ENCODE results near the gene ANGPTL5. TPM values are rescaled to one million over a fixed set of nuclear protein-coding genes. Genes with fewer than 3 reads are reported as not detected.
"Not testable (repeated sequence)": the region's sequence is repeated elsewhere in the genome, so short reads cannot be mapped to it uniquely, and the experiment has no call there.

The ANGPTL5 gene
- total RNA-seq, 1 donor from 2014 or later = 0.09 TPM

- DNase-seq (ENCODE audit: low spot score) = no peak
Observed at GRCh38 chr11:101889767-101890166, 26.6 kb downstream of the ANGPTL5 start.

GRCh38 chr11:101885631-101886030 lies 30.7 kb downstream of the ANGPTL5 start:
- DNase-seq (ENCODE audit: low spot score) = no peak

- DNase-seq (ENCODE audit: low spot score) = no peak
Observed at GRCh38 chr11:101881586-101881985, 34.7 kb downstream of the ANGPTL5 start.

- peak; percentile 12 for DNase-seq (ENCODE audit: low spot score)
Observed at GRCh38 chr11:101880222-101880621, 36.1 kb downstream of the ANGPTL5 start.

GRCh38 chr11:101872171-101872882 lies 44.0 kb downstream of the ANGPTL5 start:
- DNase-seq (ENCODE audit: low spot score) = no peak

- DNase-seq (ENCODE audit: low spot score) = no peak
Observed at GRCh38 chr11:101870510-101870909, 45.8 kb downstream of the ANGPTL5 start.

GRCh38 chr11:101867951-101868350 lies 48.4 kb downstream of the ANGPTL5 start:
- DNase-seq (ENCODE audit: low spot score) = no peak

- peak; percentile 61 for DNase-seq (ENCODE audit: low spot score)
Observed at GRCh38 chr11:101866619-101867491, 49.5 kb downstream of the ANGPTL5 start.

GRCh38 chr11:101864098-101864497 lies 52.2 kb downstream of the ANGPTL5 start:
- no peak for DNase-seq (ENCODE audit: low spot score)

GRCh38 chr11:101863361-101863760 lies 53.0 kb downstream of the ANGPTL5 start:
- DNase-seq (ENCODE audit: low spot score) = no peak

GRCh38 chr11:101862391-101863233 lies 53.7 kb downstream of the ANGPTL5 start:
- DNase-seq (ENCODE audit: low spot score) = peak; percentile 32

GRCh38 chr11:101860696-101861427 lies 55.5 kb downstream of the ANGPTL5 start:
- DNase-seq (ENCODE audit: low spot score) = peak; percentile 35

- DNase-seq (ENCODE audit: low spot score) = not testable (repeated sequence)
Observed at GRCh38 chr11:101852260-101852659, 64.1 kb downstream of the ANGPTL5 start.

GRCh38 chr11:101848262-101848661 lies 68.1 kb downstream of the ANGPTL5 start:
- no peak for DNase-seq (ENCODE audit: low spot score)

- DNase-seq (ENCODE audit: low spot score) = no peak
Observed at GRCh38 chr11:101844608-101845007, 71.7 kb downstream of the ANGPTL5 start.

- no peak for DNase-seq (ENCODE audit: low spot score)
Observed at GRCh38 chr11:101840704-101841103, 75.6 kb downstream of the ANGPTL5 start.

Other genes starting within 250 kb of the ANGPTL5 start
- 10.0 TPM for gene CEP126, start 1.5 kb downstream of the ANGPTL5 start, total RNA-seq
- 7.1 TPM for gene CFAP300, start 130.9 kb upstream of the ANGPTL5 start, total RNA-seq
- gene YAP1, start 193.9 kb upstream of the ANGPTL5 start, total RNA-seq = 154 TPM